GM19238 (cell line): ENCODE data around the gene TXNL4B.
"Not testable (repeated sequence)": the region's sequence is repeated elsewhere in the genome, so short reads cannot be mapped to it uniquely, and the experiment has no call there.

Experiments
- DNase-seq: peaks from one replicate; pipeline ENCODE4 v3.0.0; 2011; ENCODE audit warnings: low spot score; ENCODE audit not compliant: insufficient read length

TXNL4B gene

DNA sequence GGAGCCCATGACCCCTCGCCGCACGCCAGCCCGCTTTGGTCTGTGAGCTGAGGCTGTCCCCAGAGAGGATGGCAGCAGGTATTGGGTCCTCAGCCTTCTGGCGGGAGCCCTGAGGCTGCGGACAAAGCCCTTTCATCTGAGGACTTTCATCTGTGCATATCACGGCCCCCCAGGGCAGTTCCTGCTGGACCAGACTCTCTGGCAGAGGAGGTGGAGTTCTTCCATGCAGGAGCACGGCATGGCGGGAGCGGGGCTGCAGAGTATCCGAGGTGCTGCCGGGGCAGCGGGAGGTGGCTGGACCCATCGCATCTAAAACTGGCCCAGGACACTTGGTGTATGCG, 19.0 kb upstream of the TXNL4B start:
- no peak for DNase-seq

DNA sequence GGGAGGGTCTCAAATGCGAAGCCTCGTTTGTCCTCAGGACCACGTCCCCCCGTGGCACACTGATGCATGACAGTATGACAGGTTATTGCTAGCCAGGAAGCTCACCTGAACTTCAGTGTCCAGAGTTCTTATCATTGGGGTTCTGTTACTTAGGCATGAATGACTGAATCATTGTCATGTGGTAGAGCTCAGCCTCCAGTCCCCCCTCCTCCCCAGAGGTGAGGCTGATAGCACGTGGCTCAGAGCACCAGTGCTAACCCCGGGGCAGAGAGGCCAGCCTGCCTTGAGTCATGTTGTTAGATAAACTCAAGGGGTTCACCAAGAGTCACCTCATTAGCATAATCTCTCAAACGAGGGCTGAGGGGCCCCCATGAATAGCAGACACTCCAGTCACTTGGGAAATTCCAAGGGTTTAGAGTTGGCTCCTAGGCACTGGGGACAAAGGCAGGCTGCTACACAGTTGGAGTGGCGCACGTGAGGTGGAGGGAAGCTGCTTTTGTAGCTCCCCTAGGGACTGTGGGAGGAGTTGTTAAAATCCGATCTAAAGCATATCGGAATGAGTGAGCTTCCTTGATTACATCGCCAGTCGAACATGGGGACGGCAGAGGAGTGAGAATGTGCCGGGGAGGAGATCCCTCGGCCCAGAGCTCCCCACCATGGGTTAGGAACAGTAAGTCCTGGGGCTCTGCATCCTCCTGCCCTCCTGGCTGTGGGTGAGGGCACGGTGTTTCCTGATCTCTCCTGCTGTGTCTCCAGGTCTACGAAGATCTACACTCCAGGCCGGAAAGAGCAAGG, 18.4 kb upstream of the TXNL4B start:
- no peak for DNase-seq

GRCh38 chr16:72110662-72111615, 17.5 kb upstream of the TXNL4B start:
- DNase-seq: no peak

GRCh38 chr16:72109966-72110530, 16.6 kb upstream of the TXNL4B start:
- no peak for DNase-seq

DNA sequence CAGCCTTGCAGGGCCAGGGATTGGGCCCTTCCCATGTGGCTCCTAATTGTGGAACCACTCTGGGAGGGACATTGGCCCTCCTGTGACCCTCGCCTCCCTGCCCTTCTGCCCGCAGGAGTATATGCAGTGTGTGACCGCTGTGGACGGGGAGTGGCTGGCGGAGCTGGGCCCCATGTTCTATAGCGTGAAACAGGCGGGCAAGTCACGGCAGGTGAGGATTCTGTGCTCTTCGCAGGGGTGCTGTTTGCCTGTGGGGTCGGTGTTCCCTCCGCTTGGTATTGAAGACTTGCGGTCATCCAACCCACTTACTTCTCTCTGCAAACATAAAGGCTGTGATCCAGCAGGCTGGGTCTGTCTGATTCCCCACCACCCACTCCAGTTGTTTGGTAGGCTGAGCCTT, 15.9 kb upstream of the TXNL4B start:
- no peak for DNase-seq

DNA sequence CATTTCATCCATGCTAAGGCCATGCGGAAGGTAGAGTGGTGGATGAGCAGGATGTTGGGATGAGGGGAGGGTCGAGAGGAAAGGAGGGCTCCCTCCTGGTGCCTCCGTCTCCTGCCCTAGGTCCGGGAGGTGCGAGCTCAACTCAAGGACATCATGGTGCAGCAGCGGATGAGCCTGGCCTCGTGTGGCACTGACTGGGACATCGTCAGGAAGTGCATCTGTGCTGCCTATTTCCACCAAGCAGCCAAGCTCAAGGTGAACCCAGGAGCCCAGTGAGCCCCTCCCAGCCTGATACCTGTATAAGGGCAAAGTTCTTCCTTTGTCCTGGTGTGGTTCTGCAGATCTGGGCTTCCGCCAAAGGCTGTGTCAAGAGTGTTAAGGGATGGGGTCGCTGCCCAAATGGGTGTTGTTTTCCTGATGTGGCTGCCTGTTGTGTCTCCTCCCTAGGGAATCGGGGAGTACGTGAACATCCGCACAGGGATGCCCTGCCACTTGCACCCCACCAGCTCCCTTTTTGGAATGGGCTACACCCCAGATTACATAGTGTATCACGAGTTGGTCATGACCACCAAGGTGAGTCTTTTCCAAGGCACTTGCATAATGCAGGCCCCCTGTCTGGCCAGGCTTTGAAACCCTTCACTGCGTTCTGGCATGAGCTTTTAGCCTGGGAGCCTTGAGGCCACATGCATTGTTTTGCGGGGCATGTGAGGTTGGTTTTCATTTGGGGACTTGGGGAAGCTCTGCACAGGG, 15.1 kb upstream of the TXNL4B start:
- DNase-seq: no peak

- DNase-seq: no peak
These were observed 14.0 kb upstream of the TXNL4B start for GRCh38 chr16:72107371-72107770.

- DNase-seq: no peak
These were observed 12.6 kb upstream of the TXNL4B start for GRCh38 chr16:72105978-72106377.

- DNase-seq: no peak
These were observed 11.5 kb upstream of the TXNL4B start for GRCh38 chr16:72104905-72105304.

- DNase-seq: no peak
These were observed 7.8 kb upstream of the TXNL4B start for GRCh38 chr16:72101195-72101594.

DNA sequence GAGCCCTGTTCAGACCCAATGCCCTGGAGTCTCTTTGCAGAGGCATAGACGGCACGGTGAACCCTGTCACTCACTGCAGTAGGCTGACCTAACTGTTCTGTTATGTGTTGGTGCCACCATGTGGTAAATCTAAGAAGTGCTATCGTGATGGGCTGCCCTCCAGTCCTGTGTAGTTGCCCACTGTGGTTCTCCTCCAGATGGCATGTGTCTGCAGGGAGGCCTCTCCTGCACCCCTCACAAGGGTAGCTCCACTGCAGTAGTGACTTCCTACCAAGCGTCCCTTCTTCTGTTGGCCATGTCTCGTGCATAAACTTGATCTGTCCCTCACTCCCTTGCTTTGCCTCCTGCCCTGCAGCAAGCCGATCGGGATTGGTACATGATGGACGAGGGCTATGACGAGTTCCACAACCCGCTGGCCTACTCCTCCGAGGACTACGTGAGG, 6.0 kb upstream of the TXNL4B start:
- DNase-seq: peak; percentile 44

GRCh38 chr16:72098936-72099335, 5.5 kb upstream of the TXNL4B start:
- no peak for DNase-seq

DNA sequence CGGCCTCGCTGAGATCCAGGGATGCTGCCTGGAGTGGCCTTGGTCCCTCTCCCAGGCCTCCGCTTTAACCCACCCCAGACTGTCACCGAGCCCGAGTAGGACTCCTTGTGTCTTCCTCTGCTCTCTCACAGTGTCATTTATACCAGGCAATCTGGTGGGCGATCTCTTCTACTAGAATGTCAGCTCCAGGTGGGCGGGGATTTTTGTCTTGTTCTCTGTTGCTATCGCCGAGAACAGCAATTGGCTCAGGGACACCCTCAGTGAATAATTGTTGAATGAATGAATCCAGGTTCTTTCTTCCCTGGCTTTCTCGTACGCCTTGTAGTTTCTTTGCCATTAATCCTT, 818 bp upstream of the TXNL4B start:
- DNase-seq: no peak

GRCh38 chr16:72092832-72093447, 480 bp downstream of the TXNL4B start:
- no peak for DNase-seq

DNA sequence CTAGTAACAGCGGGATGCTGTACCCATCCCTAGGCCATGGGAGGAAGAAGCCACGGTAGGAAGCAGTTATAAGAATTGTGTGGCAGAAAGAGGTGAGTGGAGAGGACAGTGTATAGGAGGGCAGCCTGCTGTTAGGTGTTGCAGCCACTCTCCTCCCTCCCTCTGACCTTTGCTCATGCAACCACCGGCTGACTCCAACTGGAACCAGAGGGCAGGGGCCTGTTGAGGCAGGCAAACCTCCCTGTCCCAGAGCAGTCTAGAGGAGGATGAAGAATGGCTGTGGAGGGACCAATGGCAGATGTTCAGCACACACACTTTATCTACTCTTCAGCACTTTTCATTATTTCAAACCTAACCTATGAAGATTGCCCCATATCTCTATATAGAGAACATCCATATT, 2.2 kb downstream of the TXNL4B start:
- DNase-seq: no peak

GRCh38 chr16:72085002-72085401, 8.4 kb downstream of the TXNL4B start:
- no peak for DNase-seq

GRCh38 chr16:72084445-72084844, 9.0 kb downstream of the TXNL4B start:
- DNase-seq: no peak

DNA sequence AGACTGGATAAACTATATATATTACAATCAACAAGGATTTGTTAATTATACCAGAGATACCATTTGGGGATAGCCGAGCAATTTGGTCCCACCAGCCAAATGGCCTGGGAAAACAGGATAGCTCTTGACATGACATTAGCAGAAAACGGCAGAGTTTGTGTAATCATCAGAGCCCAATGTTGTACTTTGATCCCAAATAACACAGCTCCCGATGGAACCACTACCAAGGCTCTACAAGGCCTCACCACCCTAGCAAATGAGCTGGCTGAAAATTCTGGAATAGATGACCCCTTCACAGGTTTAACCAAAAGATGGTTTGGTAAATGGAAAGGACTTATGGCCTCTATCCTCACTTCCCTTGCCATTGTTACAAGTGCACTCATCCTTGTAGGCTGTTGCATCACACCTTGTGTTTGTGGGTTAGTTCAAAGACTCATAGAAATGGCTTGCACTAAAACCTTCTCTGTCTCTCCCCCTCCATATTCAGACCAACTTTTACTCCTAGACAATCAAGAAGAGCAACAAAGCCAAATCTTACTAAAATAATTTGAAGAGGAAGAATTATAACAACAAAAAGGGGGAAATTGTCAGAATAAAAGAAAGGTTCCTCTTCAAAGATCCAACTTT, 9.5 kb downstream of the TXNL4B start:
- DNase-seq: no peak

DNA sequence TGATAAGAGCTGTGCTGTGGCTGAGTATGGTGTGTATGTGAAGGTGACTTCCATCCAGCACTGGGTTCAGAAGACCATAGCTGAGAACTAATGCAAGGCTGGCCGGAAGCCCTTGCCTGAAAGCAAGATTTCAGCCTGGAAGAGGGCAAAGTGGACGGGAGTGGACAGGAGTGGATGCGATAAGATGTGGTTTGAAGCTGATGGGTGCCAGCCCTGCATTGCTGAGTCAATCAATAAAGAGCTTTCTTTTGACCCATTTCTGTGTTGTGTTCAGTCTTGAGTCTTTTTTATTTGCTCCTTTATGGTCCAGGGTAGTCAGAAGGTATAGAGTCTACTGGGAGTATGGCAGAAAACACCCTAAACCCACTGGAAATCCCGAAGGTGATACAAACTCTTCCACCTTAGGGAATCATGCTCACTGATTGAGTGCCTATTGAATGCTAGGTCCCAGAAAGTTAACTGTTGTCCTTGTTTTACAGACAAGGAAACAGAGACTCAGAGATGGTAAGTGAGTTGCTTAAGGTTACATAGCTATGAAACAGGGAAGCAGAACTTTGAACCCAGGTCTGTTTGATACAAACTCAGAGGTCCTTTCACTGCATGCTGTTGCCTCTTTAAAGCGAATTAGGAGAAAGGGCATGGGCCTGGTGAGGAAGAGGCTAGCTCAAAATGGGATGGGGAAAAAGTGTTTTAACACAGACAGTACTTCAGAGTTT, 16.3 kb downstream of the TXNL4B start:
- not testable (repeated sequence) for DNase-seq

GRCh38 chr16:72075067-72075466, 18.4 kb downstream of the TXNL4B start:
- DNase-seq: not testable (repeated sequence)
